Endothelial cell of hepatic sinusoid (primary cell): ENCODE data around the gene PCDHB11.
"Not testable (repeated sequence)": the region's sequence is repeated elsewhere in the genome, so short reads cannot be mapped to it uniquely, and the experiment has no call there.

Experiments
- in situ Hi-C: cut with HindIII; loops from 2 replicates; pipeline ENCODE4 v1.10.0; 2017; ENCODE audit warnings: low sequenced_read_pairs

PCDHB11 gene

GRCh38 chr5:141184117-141184855 lies 15.1 kb upstream of the PCDHB11 start:
- in situ Hi-C loops: not testable (repeated sequence)

GRCh38 chr5:141186897-141187512 lies 12.4 kb upstream of the PCDHB11 start, which contains the start of gene PCDHB9:
Gene PCDHB9 (plus strand): TSS chr5:141187161. CDS start chr5:141187319, 158 bp downstream.
- in situ Hi-C loops: no loop called here

GRCh38 chr5:141188682-141189081 lies 10.7 kb upstream of the PCDHB11 start:
- in situ Hi-C loops: not testable (repeated sequence)

- in situ Hi-C loops: not testable (repeated sequence)
These were observed 10.3 kb upstream of the PCDHB11 start for GRCh38 chr5:141189131-141189530.

GRCh38 chr5:141192110-141192725 lies 7.2 kb upstream of the PCDHB11 start, which contains the start of gene PCDHB10:
Gene PCDHB10 (plus strand): TSS chr5:141192353. CDS start chr5:141192553, 200 bp downstream.
- in situ Hi-C loops: no loop called here

GRCh38 chr5:141194332-141194731 lies 5.1 kb upstream of the PCDHB11 start:
- in situ Hi-C loops: not testable (repeated sequence)

- in situ Hi-C loops: no loop called here
These were observed 3.1 kb upstream of the PCDHB11 start for GRCh38 chr5:141196363-141196762.

- in situ Hi-C loops: not testable (repeated sequence)
These were observed 1.7 kb downstream of the PCDHB11 start for GRCh38 chr5:141201126-141201525.

GRCh38 chr5:141201646-141202045 lies 2.2 kb downstream of the PCDHB11 start:
- in situ Hi-C loops: not testable (repeated sequence)

- in situ Hi-C loops: no loop called here
These were observed 9.1 kb downstream of the PCDHB11 start, which contains the start of gene PCDHB12 for GRCh38 chr5:141208478-141208877. Gene PCDHB12 (plus strand): TSS chr5:141208719. CDS start chr5:141208908, 189 bp downstream.

- in situ Hi-C loops: not testable (repeated sequence)
These were observed 10.9 kb downstream of the PCDHB11 start for GRCh38 chr5:141210281-141210680.

GRCh38 chr5:141210849-141211248 lies 11.4 kb downstream of the PCDHB11 start:
- in situ Hi-C loops: not testable (repeated sequence)

GRCh38 chr5:141213656-141214339 lies 14.4 kb downstream of the PCDHB11 start, which contains the start of gene PCDHB13:
Gene PCDHB13 (plus strand): TSS chr5:141213919. CDS start chr5:141214124, 205 bp downstream.
- in situ Hi-C loops: not testable (repeated sequence)

GRCh38 chr5:141214583-141214982 lies 15.2 kb downstream of the PCDHB11 start:
- in situ Hi-C loops: not testable (repeated sequence)

GRCh38 chr5:141215504-141215903 lies 16.1 kb downstream of the PCDHB11 start:
- in situ Hi-C loops: not testable (repeated sequence)

GRCh38 chr5:141216035-141216434 lies 16.6 kb downstream of the PCDHB11 start:
- in situ Hi-C loops: not testable (repeated sequence)

- in situ Hi-C loops: no loop called here
These were observed 23.8 kb downstream of the PCDHB11 start, which contains the start of gene PCDHB14 for GRCh38 chr5:141223112-141223783. Gene PCDHB14 (plus strand): TSS chr5:141223343. CDS start chr5:141223506, 163 bp downstream.

GRCh38 chr5:141224844-141225243 lies 25.4 kb downstream of the PCDHB11 start:
- in situ Hi-C loops: not testable (repeated sequence)

GRCh38 chr5:141225421-141225820 lies 26.0 kb downstream of the PCDHB11 start:
- in situ Hi-C loops: not testable (repeated sequence)

GRCh38 chr5:141234109-141234667 lies 34.8 kb downstream of the PCDHB11 start:
- in situ Hi-C loops: no loop called here
